B cell (primary cell): ENCODE results near the gene PXMP4. TPM values are rescaled to one million over a fixed set of nuclear protein-coding genes. Genes with fewer than 3 reads are reported as not detected.

ENCODE experiments used
- ATAC-seq: fragments of 200-7000 bp; cut with Tn5 transposase; one replicate; pipeline ENCODE4 v1.10.0; 2021; ENCODE audit warnings: low read depth, mild to moderate bottlenecking, moderate number of reproducible peaks, moderate library complexity
- CTCF ChIA-PET: fragments of 350-600 bp; sonication (Branson Sonifier 250); formaldehyde crosslinking; loops from one replicate; lab custom pipeline; 2021; ENCODE audit warnings: antibody characterized with exemption, inconsistent platforms; lab: Charles Lee
- POLR2A ChIA-PET: fragments of 350-600 bp; sonication (Branson Sonifier 250); formaldehyde crosslinking; loops from one replicate; lab custom pipeline; 2021; ENCODE audit warnings: antibody characterized with exemption; lab: Charles Lee
- DNase-seq: peaks from one replicate; pipeline ENCODE4 v3.0.0; 2013
- H2AFZ ChIP-seq: 2 replicates; pipeline ENCODE4 v1.6.1; 2012; ENCODE audit warnings: mild to moderate bottlenecking, low read depth, low read length; ENCODE audit not compliant: insufficient read depth, poor library complexity, severe bottlenecking
- H3K27ac ChIP-seq, 2 donors: 1 replicate in 1 of 2; 2 replicates in 1 of 2; pipeline ENCODE4 v1.5.1; 2012 to 2013; ENCODE audit warnings: low read length in 2 of 2, mild to moderate bottlenecking in 2 of 2, moderate library complexity in 1 of 2
- H3K27me3 ChIP-seq, 4 experiments: fragments of 200-600 bp in 1 of 4; sonication (generic) in 1 of 4; replicated peaks in 1 of 4; 1 replicate in 2 of 4; 2 replicates in 2 of 4; pipeline versions ENCODE4 v1.6.1 to v1.7.0; 2013 to 2016; ENCODE audit warnings: low read length in 3 of 4, mild to moderate bottlenecking in 2 of 4, mixed read lengths in 1 of 4, moderate library complexity in 1 of 4; ENCODE audit not compliant: insufficient read depth in 4 of 4, control insufficient read depth in 3 of 4; ENCODE audit errors: control extremely low read depth in 1 of 4
- H3K36me3 ChIP-seq, 2 experiments: replicated peaks in 1 of 2; 1 replicate in 1 of 2; 2 replicates in 1 of 2; pipeline versions ENCODE4 v1.6.1 to v1.7.1; 2013; ENCODE audit warnings: low read length in 1 of 2; ENCODE audit not compliant: insufficient read depth in 2 of 2, control insufficient read depth in 1 of 2; ENCODE audit errors: control extremely low read depth in 1 of 2, extremely low read depth in 1 of 2
- H3K4me1 ChIP-seq, 2 donors: fragments of 200-600 bp in 1 of 2; sonication (generic) in 1 of 2; 1 replicate in 1 of 2; 2 replicates in 1 of 2; pipeline versions ENCODE4 v1.5.1 to v1.6.1; 2013 to 2017; ENCODE audit warnings: low read length in 2 of 2; ENCODE audit not compliant: control insufficient read depth in 2 of 2, insufficient read depth in 2 of 2
- H3K4me2 ChIP-seq: replicated peaks from 2 replicates; pipeline ENCODE3; 2012; ENCODE audit warnings: mild to moderate bottlenecking, low read depth, low read length; ENCODE audit not compliant: poor library complexity, severe bottlenecking
- H3K4me3 ChIP-seq, 5 experiments: fragments of 200-600 bp in 1 of 5; sonication (generic) in 1 of 5; 1 replicate in 3 of 5; 2 replicates in 2 of 5; pipeline versions ENCODE4 v1.5.1 to v1.7.0; 2011 to 2016; ENCODE audit warnings: low read length in 4 of 5, mild to moderate bottlenecking in 4 of 5, low read depth in 2 of 5, control low read depth in 1 of 5, moderate library complexity in 1 of 5; ENCODE audit not compliant: insufficient read depth in 1 of 5; ENCODE audit errors: control extremely low read depth in 1 of 5, extremely low read depth in 1 of 5
- H3K79me2 ChIP-seq: fragments of 200-600 bp; sonication (generic); one replicate; pipeline ENCODE4 v1.6.0; 2016; ENCODE audit warnings: low read length; ENCODE audit not compliant: control insufficient read depth, insufficient read depth
- H3K9ac ChIP-seq: fragments of 200-600 bp; sonication (generic); 2 replicates; pipeline ENCODE4 v1.6.1; 2017; ENCODE audit warnings: mild to moderate bottlenecking, low read length, moderate library complexity
- H3K9me3 ChIP-seq, 3 donors: one replicate each; pipeline versions ENCODE4 v1.6.1 to v1.7.1; 2013; ENCODE audit warnings: low read length in 2 of 3; ENCODE audit not compliant: control insufficient read depth in 2 of 3, insufficient read depth in 1 of 3; ENCODE audit errors: control extremely low read depth in 1 of 3
- H4K20me1 ChIP-seq: 2 replicates; pipeline ENCODE4 v1.6.0; 2012; ENCODE audit warnings: mild to moderate bottlenecking, low read length; ENCODE audit not compliant: insufficient read depth, control insufficient read depth, poor library complexity, severe bottlenecking
- H3K27ac Mint-ChIP-seq: one replicate; pipeline ENCODE4 v1.8.0; 2021; ENCODE audit warnings: mixed read lengths
- H3K27me3 Mint-ChIP-seq: one replicate; pipeline ENCODE4 v1.8.0; 2021; ENCODE audit warnings: mixed read lengths
- H3K4me1 Mint-ChIP-seq: one replicate; pipeline ENCODE4 v1.8.0; 2021; ENCODE audit warnings: mixed read lengths
- H3K4me3 Mint-ChIP-seq: one replicate; pipeline ENCODE4 v1.8.0; 2021; ENCODE audit warnings: mixed read lengths
- H3K9me3 Mint-ChIP-seq: one replicate; pipeline ENCODE4 v1.8.0; 2022; ENCODE audit warnings: mixed read lengths; ENCODE audit not compliant: insufficient read depth
- EZH2 ChIP-seq: IDR thresholded peaks from 2 replicates; pipeline ENCODE4 v1.6.1; 2012; ENCODE audit warnings: borderline replicate concordance, low read depth, mild to moderate bottlenecking, moderate library complexity, low read length; ENCODE audit not compliant: insufficient read depth, poor library complexity, severe bottlenecking
- WGBS: methylation state at CpG from one replicate; pipeline ENCODE4 v1.1.5; 2013; ENCODE audit warnings: missing lambda C conversion rate; ENCODE audit not compliant: insufficient coverage; 5-methylcytosine and 5-hydroxymethylcytosine counted together
- intact Hi-C: fragments of 100-400 bp; cut with micrococcal nuclease; formaldehyde crosslinking; loops from one replicate; pipeline ENCODE4 v1.10.0; 2022
- polyA plus RNA-seq: library from polyadenylated mRNA; depleted of rRNA; stranded (reverse); fragments of >200 nt; gene quantifications from 2 replicates; pipeline ENCODE4 v1.2.3, GENCODE V29; 2012
- total RNA-seq, 2 donors: library from RNA; stranded (reverse); fragments of 120-200 nt in 1 of 2; gene quantifications; 1 replicate in 1 of 2; 2 replicates in 1 of 2; pipeline versions ENCODE4 v1.2.3 to v1.2.4, GENCODE V29; 2013 to 2022
- TF ChIP-seq, protein P1 (sequence below): fragments of 200-600 bp; IDR thresholded peaks from one replicate; pipeline ENCODE4 v1.8.0; 2022; ENCODE audit warnings: antibody characterized with exemption, mild to moderate bottlenecking

Gene PXMP4
- total and polyA plus RNA-seq, 2 donors (not counting 1 experiment from before 2014, with no cell fraction given), result 5.0 to 6.6 TPM

DNA sequence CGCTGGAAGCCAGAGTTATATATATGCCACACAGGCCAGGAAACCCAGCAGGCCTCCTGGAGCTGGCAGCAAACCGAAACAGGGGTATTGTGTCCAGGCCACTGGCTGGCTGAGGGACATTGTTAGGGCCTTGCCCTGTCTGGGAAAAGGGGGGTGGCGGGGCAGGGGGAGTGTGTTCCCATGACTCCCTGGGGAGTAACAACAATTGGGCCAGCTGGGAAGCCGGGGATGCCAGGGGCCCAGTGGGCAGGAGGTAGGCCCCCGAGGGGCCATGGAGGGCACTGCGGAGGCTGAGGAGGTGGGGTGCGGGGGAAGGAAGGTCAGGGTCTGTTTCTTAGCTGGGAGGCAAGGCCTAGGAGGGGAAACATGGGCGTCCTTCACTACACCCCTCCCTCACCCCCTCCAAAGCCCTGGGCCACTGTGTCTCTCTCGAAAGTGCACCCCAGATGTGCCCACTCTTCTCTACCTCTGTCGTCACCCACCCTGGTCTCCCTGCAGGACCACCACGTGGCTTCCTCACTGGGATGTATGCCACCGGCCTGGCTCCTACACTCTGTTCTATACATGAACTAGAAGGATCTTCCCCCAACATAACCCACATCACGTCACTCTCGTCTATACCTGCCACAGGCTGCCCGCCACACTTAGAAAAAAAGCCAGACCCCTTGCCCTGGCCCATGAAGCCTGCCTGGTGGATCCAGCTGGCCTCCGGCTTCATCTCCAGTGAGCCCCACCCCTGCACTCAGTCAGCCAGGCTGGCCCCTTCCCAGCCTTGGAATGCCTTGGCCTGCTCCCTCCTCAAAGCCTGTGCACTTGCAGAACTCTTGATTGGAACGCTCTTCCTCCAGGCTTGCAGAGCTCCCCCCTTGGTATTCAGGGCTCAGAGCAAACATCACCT, 26.1 kb downstream of the PXMP4 start:
- TF ChIP-seq EZH2, result no peak
- TF ChIP-seq, protein P1, sequence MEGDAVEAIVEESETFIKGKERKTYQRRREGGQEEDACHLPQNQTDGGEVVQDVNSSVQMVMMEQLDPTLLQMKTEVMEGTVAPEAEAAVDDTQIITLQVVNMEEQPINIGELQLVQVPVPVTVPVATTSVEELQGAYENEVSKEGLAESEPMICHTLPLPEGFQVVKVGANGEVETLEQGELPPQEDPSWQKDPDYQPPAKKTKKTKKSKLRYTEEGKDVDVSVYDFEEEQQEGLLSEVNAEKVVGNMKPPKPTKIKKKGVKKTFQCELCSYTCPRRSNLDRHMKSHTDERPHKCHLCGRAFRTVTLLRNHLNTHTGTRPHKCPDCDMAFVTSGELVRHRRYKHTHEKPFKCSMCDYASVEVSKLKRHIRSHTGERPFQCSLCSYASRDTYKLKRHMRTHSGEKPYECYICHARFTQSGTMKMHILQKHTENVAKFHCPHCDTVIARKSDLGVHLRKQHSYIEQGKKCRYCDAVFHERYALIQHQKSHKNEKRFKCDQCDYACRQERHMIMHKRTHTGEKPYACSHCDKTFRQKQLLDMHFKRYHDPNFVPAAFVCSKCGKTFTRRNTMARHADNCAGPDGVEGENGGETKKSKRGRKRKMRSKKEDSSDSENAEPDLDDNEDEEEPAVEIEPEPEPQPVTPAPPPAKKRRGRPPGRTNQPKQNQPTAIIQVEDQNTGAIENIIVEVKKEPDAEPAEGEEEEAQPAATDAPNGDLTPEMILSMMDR, result no peak
- Histone ChIP-seq H3K4me2 (no peak overlapping the region), H3K79me2 (no peaks in the 10 kb centered on the region), H4K20me1 (no peaks in the 10 kb centered on the region), H3K36me3 (no peaks in the 10 kb centered on the region), H3K4me3 (no peak overlapping the region), H2AFZ (no peak overlapping the region), H3K27ac (no peak overlapping the region), H3K9me3 (peaks cover 0 to 10% (median 0%) of the 10 kb centered on the region in 3 donors), H3K4me1 (no peaks in the 10 kb centered on the region), H3K27me3 (no peaks in the 10 kb centered on the region), H3K9ac (no peak overlapping the region)
- Mint-ChIP-seq H3K9me3 (no peaks in the 10 kb centered on the region), H3K27ac (no peak overlapping the region), H3K27me3 (no peaks in the 10 kb centered on the region), H3K4me3 (no peak overlapping the region), H3K4me1 (no peaks in the 10 kb centered on the region)
- DNase-seq, result no peak
- no peak for ATAC-seq
- WGBS, result 91% methylated on average over 11 of the region's 17 CpGs
- POLR2A ChIA-PET, result interaction anchor here (0.6 kb wide), 1 partner anchor 107 kb away, joined by 3 read pairs; no protein-coding TSS in a partner anchor
- CTCF ChIA-PET, result no interaction called here
- intact Hi-C loops, result no loop called here

DNA sequence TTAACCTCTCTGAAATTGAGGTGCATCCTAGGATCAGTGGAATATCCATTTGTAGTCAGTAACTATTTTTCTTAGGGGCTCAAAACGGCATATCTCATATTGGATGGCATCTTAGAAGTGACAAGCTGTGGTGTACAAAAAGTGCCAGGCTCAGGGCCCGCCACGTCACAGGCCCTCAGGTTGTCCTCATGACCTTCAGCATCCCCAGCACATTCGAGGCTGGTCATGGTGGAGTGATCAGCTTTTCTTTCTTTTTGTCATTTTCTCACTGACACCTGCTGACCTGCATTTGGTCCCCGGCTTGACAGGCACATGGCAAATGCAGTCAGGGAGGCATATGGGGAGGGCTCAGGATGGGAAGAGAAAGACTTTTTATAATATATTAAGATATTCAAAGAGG, 26.8 kb downstream of the PXMP4 start:
- Histone ChIP-seq H3K4me1 (no peaks in the 10 kb centered on the region), H3K27ac (no peak overlapping the region), H4K20me1 (no peaks in the 10 kb centered on the region), H3K4me2 (no peak overlapping the region), H3K4me3 (no peak overlapping the region), H3K27me3 (no peaks in the 10 kb centered on the region), H2AFZ (no peak overlapping the region), H3K36me3 (no peaks in the 10 kb centered on the region), H3K9me3 (peaks cover 0 to 3% (median 0%) of the 10 kb centered on the region in 3 donors), H3K79me2 (no peaks in the 10 kb centered on the region), H3K9ac (no peak overlapping the region)
- Mint-ChIP-seq H3K4me1 (no peaks in the 10 kb centered on the region), H3K9me3 (no peaks in the 10 kb centered on the region), H3K27ac (no peak overlapping the region), H3K4me3 (no peak overlapping the region), H3K27me3 (no peaks in the 10 kb centered on the region)
- ChIA-PET POLR2A (interaction anchor here (0.6 kb wide), 1 partner anchor 108 kb away, joined by 3 read pairs; no protein-coding TSS in a partner anchor), CTCF (no interaction called here)
- no peak for DNase-seq
- TF ChIP-seq, protein P1, result no peak
- TF ChIP-seq EZH2, result no peak
- no peak for ATAC-seq
- 100% methylated on average over 3 of the region's 5 CpGs for WGBS
- intact Hi-C loops, result no loop called here
